HepG2 (cell line): ENCODE results near the gene AQP11. TPM values are rescaled to one million over a fixed set of nuclear protein-coding genes. Genes with fewer than 3 reads are reported as not detected.

Experiments used
- DZIP1 ChIP-seq: sonication (generic); formaldehyde crosslinking; IDR thresholded peaks from 2 replicates; pipeline ENCODE4 v1.5.0; 2020; ENCODE audit warnings: mild to moderate bottlenecking, missing genetic modification reagents
- FLYWCH1 ChIP-seq: sonication (generic); formaldehyde crosslinking; IDR thresholded peaks from 2 replicates; pipeline ENCODE4 v1.8.1; 2023; ENCODE audit warnings: mild to moderate bottlenecking, missing genetic modification reagents
- GLI4 ChIP-seq: sonication (generic); formaldehyde crosslinking; IDR thresholded peaks from 2 replicates; pipeline ENCODE4 v1.5.1; 2020; ENCODE audit warnings: missing genetic modification reagents, mild to moderate bottlenecking, moderate library complexity, borderline replicate concordance
- HNF4G ChIP-seq, 2 experiments: sonication (generic) in 1 of 2; formaldehyde crosslinking in 1 of 2; IDR thresholded peaks; 2 replicates each; pipeline versions ENCODE4 v1.4.0 to v1.6.1; 2011 to 2020; ENCODE audit warnings: borderline replicate concordance in 2 of 2, low read depth in 2 of 2, mild to moderate bottlenecking in 2 of 2, low read length in 1 of 2, missing genetic modification reagents in 1 of 2, moderate library complexity in 1 of 2
- HNRNPUL1 ChIP-seq: fragments of 200-400 bp; formaldehyde crosslinking; IDR thresholded peaks from 2 replicates; pipeline ENCODE4 v1.6.1; 2017; ENCODE audit warnings: low read depth, mild to moderate bottlenecking, low read length, moderate library complexity
- NFYB ChIP-seq: sonication (generic); formaldehyde crosslinking; IDR thresholded peaks from 2 replicates; pipeline ENCODE4 v1.4.0; 2020; ENCODE audit warnings: missing genetic modification reagents
- PAF1 ChIP-seq: IDR thresholded peaks from 2 replicates; pipeline ENCODE4 v1.6.1; 2016; ENCODE audit warnings: missing genetic modification reagents, missing compliant biosample characterization
- PAX8 ChIP-seq: sonication (generic); formaldehyde crosslinking; IDR thresholded peaks from 2 replicates; pipeline ENCODE4 v1.8.0; 2022; ENCODE audit warnings: mild to moderate bottlenecking, missing genetic modification reagents, borderline replicate concordance
- PCBP2 ChIP-seq: fragments of 200-400 bp; formaldehyde crosslinking; optimal IDR thresholded peaks from 2 replicates; pipeline ENCODE3; 2018; ENCODE audit warnings: low read length, low read depth; ENCODE audit not compliant: poor library complexity, severe bottlenecking
- SOX6 ChIP-seq, 2 experiments: fragments of 450-650 bp in 1 of 2; sonication (generic) in 1 of 2; formaldehyde crosslinking in 1 of 2; IDR thresholded peaks; 2 replicates each; pipeline versions ENCODE4 v1.4.0 to v1.6.1; 2017 to 2020; ENCODE audit warnings: antibody characterized with exemption in 1 of 2, mild to moderate bottlenecking in 1 of 2, missing genetic modification reagents in 1 of 2
- SRY ChIP-seq: sonication (generic); formaldehyde crosslinking; IDR thresholded peaks from 2 replicates; pipeline ENCODE4 v1.8.0; 2022; ENCODE audit warnings: mild to moderate bottlenecking, missing genetic modification reagents
- ZKSCAN8 ChIP-seq: IDR thresholded peaks from 2 replicates; pipeline ENCODE4 v1.6.1; 2016; ENCODE audit warnings: borderline replicate concordance, missing genetic modification reagents, missing compliant biosample characterization
- ZNF24 ChIP-seq: fragments of 450-650 bp; IDR thresholded peaks from 2 replicates; pipeline ENCODE4 v1.6.1; 2017; ENCODE audit warnings: antibody characterized with exemption, mild to moderate bottlenecking
- ZNF260 ChIP-seq: sonication (generic); formaldehyde crosslinking; IDR thresholded peaks from 2 replicates; pipeline ENCODE4 v1.4.0; 2020; ENCODE audit warnings: missing genetic modification reagents, low read depth, mild to moderate bottlenecking, borderline replicate concordance
- ZNF317 ChIP-seq: sonication (generic); formaldehyde crosslinking; IDR thresholded peaks from 2 replicates; pipeline ENCODE4 v1.5.0; 2020; ENCODE audit warnings: mild to moderate bottlenecking, missing genetic modification reagents
- ZNF335 ChIP-seq: sonication (generic); formaldehyde crosslinking; IDR thresholded peaks from 2 replicates; pipeline ENCODE4 v1.4.0; 2020; ENCODE audit warnings: missing genetic modification reagents
- ZNF44 ChIP-seq: sonication (generic); formaldehyde crosslinking; IDR thresholded peaks from 2 replicates; pipeline ENCODE4 v1.5.1; 2020; ENCODE audit warnings: mild to moderate bottlenecking, missing genetic modification reagents
- ZNF496 ChIP-seq: sonication (generic); formaldehyde crosslinking; IDR thresholded peaks from 2 replicates; pipeline ENCODE4 v1.8.1; 2023; ENCODE audit warnings: mild to moderate bottlenecking, moderate library complexity, missing genetic modification reagents; ENCODE audit not compliant: insufficient replicate concordance
- ZNF577 ChIP-seq: sonication (generic); formaldehyde crosslinking; IDR thresholded peaks from 2 replicates; pipeline ENCODE4 v1.4.0; 2020; ENCODE audit warnings: mild to moderate bottlenecking, low read depth, missing genetic modification reagents, borderline replicate concordance
- ZNF782 ChIP-seq: sonication (generic); formaldehyde crosslinking; IDR thresholded peaks from 2 replicates; pipeline ENCODE4 v1.4.0; 2020; ENCODE audit warnings: missing genetic modification reagents, mild to moderate bottlenecking, borderline replicate concordance
- polyA plus RNA-seq, 8 experiments: library from polyadenylated mRNA; depleted of rRNA in 3 of 8; stranded (reverse) in 7 of 8; unstranded in 1 of 8; fragments of >200 nt; fragmentation: Illumina TruSeq in 4 of 8; extraction: Trizol in 4 of 8; gene quantifications; 2 replicates each; pipeline versions ENCODE4 v1.2.1 to v1.2.3, GENCODE V29; 2011 to 2016; ENCODE audit warnings: low read depth in 4 of 8, missing spikeins in 1 of 8, mixed read lengths in 1 of 8; ENCODE audit not compliant: insufficient read depth in 1 of 8
- total RNA-seq, 5 experiments: library from RNA; depleted of rRNA; stranded (reverse); fragments of >200 nt; fragmentation: Illumina TruSeq; extraction: Trizol; gene quantifications; 2 replicates each; pipeline ENCODE4 v1.2.3, GENCODE V29; 2016; ENCODE audit warnings: low read depth in 1 of 5
- TF ChIP-seq, protein P1 (sequence below): sonication (generic); formaldehyde crosslinking; IDR thresholded peaks from 2 replicates; pipeline ENCODE4 v1.5.0; 2020; ENCODE audit warnings: missing genetic modification reagents
- TF ChIP-seq, protein P2 (sequence below): sonication (generic); formaldehyde crosslinking; conservative IDR thresholded peaks from 2 replicates; pipeline ENCODE4 v1.4.0; 2020; ENCODE audit warnings: missing genetic modification reagents
- TF ChIP-seq, protein P3 (sequence below): sonication (generic); formaldehyde crosslinking; conservative IDR thresholded peaks from 2 replicates; pipeline ENCODE4 v1.8.0; 2022; ENCODE audit warnings: mild to moderate bottlenecking, moderate library complexity, missing genetic modification reagents

The AQP11 gene
- total and polyA plus RNA-seq, 2 of the 13 experiments (the other 11 are each of a cell fraction or from before 2014, with no cell fraction given): 10.4 to 15.3 TPM

GRCh38 chr11:77589521-77590193 lies at the start of gene AQP11 (continued):
- peak; percentile 93; the same call in 1 of the 2 replicates for TF ChIP-seq DZIP1 (CRISPR knock-in tag)
- TF ChIP-seq, protein P1, sequence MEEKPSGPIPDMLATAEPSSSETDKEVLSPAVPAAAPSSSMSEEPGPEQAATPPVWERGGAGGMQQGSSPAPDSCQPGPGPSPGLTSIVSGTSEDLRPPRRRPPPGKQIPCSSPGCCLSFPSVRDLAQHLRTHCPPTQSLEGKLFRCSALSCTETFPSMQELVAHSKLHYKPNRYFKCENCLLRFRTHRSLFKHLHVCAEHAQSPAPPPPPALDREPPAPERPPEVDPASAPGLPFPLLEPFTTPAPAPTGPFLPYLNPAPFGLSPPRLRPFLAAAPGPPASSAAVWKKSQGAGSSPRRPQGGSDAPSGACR: 0 out of 2 replicates have a peak, but pooled peaks have one; percentile 73
- peak; percentile 79; the same call in 1 of the 2 replicates for TF ChIP-seq ZNF317 (CRISPR knock-in tag)
- peak; percentile 96 for TF ChIP-seq HNF4G (IDR thresholded peaks at IDR 0.05; ENCODE audit: borderline replicate concordance, low read depth, low read length)
- peak; percentile 93 for TF ChIP-seq HNF4G (CRISPR knock-in tag; IDR thresholded peaks at IDR 0.05; ENCODE audit: borderline replicate concordance, low read depth)
- no peak for TF ChIP-seq SOX6 (IDR thresholded peaks at IDR 0.05)
- peak; percentile 70 for TF ChIP-seq SOX6 (CRISPR knock-in tag; IDR thresholded peaks at IDR 0.05)
- TF ChIP-seq ZNF335: no peak; the same call in 1 of the 2 replicates
- TF ChIP-seq, protein P2, sequence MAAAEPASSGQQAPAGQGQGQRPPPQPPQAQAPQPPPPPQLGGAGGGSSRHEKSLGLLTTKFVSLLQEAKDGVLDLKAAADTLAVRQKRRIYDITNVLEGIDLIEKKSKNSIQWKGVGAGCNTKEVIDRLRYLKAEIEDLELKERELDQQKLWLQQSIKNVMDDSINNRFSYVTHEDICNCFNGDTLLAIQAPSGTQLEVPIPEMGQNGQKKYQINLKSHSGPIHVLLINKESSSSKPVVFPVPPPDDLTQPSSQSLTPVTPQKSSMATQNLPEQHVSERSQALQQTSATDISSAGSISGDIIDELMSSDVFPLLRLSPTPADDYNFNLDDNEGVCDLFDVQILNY (CRISPR knock-in tag): 0 out of 2 replicates have a peak, but pooled peaks have one; percentile 35
- no peak for TF ChIP-seq ZNF496
- no peak for TF ChIP-seq PCBP2
- TF ChIP-seq PAF1 (CRISPR knock-in tag): no peak
- TF ChIP-seq ZNF782: 0 out of 2 replicates have a peak, but pooled peaks have one; percentile 87
- TF ChIP-seq, protein P3, sequence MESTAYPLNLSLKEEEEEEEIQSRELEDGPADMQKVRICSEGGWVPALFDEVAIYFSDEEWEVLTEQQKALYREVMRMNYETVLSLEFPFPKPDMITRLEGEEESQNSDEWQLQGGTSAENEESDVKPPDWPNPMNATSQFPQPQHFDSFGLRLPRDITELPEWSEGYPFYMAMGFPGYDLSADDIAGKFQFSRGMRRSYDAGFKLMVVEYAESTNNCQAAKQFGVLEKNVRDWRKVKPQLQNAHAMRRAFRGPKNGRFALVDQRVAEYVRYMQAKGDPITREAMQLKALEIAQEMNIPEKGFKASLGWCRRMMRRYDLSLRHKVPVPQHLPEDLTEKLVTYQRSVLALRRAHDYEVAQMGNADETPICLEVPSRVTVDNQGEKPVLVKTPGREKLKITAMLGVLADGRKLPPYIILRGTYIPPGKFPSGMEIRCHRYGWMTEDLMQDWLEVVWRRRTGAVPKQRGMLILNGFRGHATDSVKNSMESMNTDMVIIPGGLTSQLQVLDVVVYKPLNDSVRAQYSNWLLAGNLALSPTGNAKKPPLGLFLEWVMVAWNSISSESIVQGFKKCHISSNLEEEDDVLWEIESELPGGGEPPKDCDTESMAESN (CRISPR knock-in tag): peak; percentile 77
- peak; percentile 98; the same call in 1 of the 2 replicates for TF ChIP-seq SRY (CRISPR knock-in tag)
- TF ChIP-seq GLI4 (CRISPR knock-in tag): peak; percentile 77; the same call in 1 of the 2 replicates
- TF ChIP-seq ZNF260 (CRISPR knock-in tag): no peak
- no peak for TF ChIP-seq HNRNPUL1
- no peak; the same call in 1 of the 2 replicates for TF ChIP-seq ZNF44 (CRISPR knock-in tag)
- no peak for TF ChIP-seq NFYB (CRISPR knock-in tag)
- no peak for TF ChIP-seq ZKSCAN8
- no peak for TF ChIP-seq ZNF24
- no peak for TF ChIP-seq PAX8 (CRISPR knock-in tag)
- no peak for TF ChIP-seq FLYWCH1
- no peak for TF ChIP-seq ZNF577 (CRISPR knock-in tag)
